Activated CD8-positive, alpha-beta T cell treated with anti-CD3 and anti-CD28 coated beads for 36 hours (primary cell): Measurements from ENCODE around the gene PRRC1. TPM values are rescaled to one million over a fixed set of nuclear protein-coding genes. Genes with fewer than 3 reads are reported as not detected.

ENCODE experiments used
- ATAC-seq: fragments of 200-7000 bp; cut with Tn5 transposase; one replicate; pipeline ENCODE4 v1.10.0; 2021; ENCODE audit warnings: mild to moderate bottlenecking, moderate library complexity
- CTCF ChIA-PET: fragments of 350-600 bp; sonication (Branson Sonifier 250); formaldehyde crosslinking; loops from one replicate; lab custom pipeline; 2021; ENCODE audit warnings: antibody characterized with exemption; lab: Charles Lee
- POLR2A ChIA-PET: fragments of 350-600 bp; sonication (Branson Sonifier 250); formaldehyde crosslinking; loops from one replicate; lab custom pipeline; 2021; ENCODE audit warnings: antibody characterized with exemption; lab: Charles Lee
- DNase-seq: peaks from one replicate; pipeline ENCODE4 v3.0.0-alpha.2; 2020
- H3K27ac Mint-ChIP-seq: one replicate; pipeline ENCODE4 v1.8.0; 2021; ENCODE audit warnings: mild to moderate bottlenecking, mixed read lengths
- H3K27me3 Mint-ChIP-seq: one replicate; pipeline ENCODE4 v1.8.0; 2021; ENCODE audit warnings: mixed read lengths
- H3K36me3 Mint-ChIP-seq: one replicate; pipeline ENCODE4 v1.8.0; 2021; ENCODE audit warnings: low read depth, mixed read lengths
- H3K4me1 Mint-ChIP-seq: one replicate; pipeline ENCODE4 v1.8.0; 2021; ENCODE audit warnings: low read depth, mixed read lengths
- H3K4me3 Mint-ChIP-seq: one replicate; pipeline ENCODE4 v1.8.0; 2021; ENCODE audit warnings: mild to moderate bottlenecking, moderate library complexity, mixed read lengths
- H3K9me3 Mint-ChIP-seq: one replicate; pipeline ENCODE4 v1.8.0; 2021; ENCODE audit warnings: mixed read lengths
- intact Hi-C: fragments of 100-400 bp; cut with micrococcal nuclease; formaldehyde crosslinking; loops from one replicate; pipeline ENCODE4 v1.10.0; 2022
- total RNA-seq, 2 experiments: library from RNA; stranded (reverse); gene quantifications; one replicate each; pipeline ENCODE4 v1.2.3, GENCODE V29; 2021
- TF ChIP-seq, protein P1 (sequence below): fragments of 200-600 bp; IDR thresholded peaks from one replicate; pipeline ENCODE4 v1.8.0; 2022; ENCODE audit warnings: antibody characterized with exemption, mild to moderate bottlenecking

PRRC1 gene
- total RNA-seq, 2 experiments from 2014 or later, result 38.0 to 38.1 TPM

DNA sequence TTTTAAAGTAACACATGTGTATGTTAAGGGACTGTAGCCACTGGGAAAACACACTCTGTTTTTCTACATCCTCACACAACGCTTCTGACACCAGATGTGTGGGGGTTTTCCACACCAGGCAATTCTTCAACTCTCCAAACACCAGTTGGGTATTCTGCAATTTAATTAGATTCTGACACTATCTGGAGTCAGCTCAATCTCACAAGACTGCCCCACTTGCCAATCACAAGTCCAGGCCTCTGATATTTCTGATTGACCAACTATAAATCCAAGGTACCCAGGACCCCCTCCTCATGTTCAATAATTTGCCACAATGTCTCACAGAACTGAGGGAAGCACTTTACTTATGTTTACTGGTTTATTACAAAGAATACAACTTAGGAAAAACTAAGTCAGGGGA is 70.9 kb downstream of the PRRC1 start:
- Mint-ChIP-seq H3K36me3 (no peaks in the 10 kb centered on the region), H3K27me3 (peaks cover 3% of the 10 kb centered on the region), H3K27ac (no peak overlapping the region), H3K9me3 (no peaks in the 10 kb centered on the region), H3K4me1 (peaks cover 3% of the 10 kb centered on the region), H3K4me3 (no peak overlapping the region)
- DNase-seq, result no peak
- TF ChIP-seq, protein P1, sequence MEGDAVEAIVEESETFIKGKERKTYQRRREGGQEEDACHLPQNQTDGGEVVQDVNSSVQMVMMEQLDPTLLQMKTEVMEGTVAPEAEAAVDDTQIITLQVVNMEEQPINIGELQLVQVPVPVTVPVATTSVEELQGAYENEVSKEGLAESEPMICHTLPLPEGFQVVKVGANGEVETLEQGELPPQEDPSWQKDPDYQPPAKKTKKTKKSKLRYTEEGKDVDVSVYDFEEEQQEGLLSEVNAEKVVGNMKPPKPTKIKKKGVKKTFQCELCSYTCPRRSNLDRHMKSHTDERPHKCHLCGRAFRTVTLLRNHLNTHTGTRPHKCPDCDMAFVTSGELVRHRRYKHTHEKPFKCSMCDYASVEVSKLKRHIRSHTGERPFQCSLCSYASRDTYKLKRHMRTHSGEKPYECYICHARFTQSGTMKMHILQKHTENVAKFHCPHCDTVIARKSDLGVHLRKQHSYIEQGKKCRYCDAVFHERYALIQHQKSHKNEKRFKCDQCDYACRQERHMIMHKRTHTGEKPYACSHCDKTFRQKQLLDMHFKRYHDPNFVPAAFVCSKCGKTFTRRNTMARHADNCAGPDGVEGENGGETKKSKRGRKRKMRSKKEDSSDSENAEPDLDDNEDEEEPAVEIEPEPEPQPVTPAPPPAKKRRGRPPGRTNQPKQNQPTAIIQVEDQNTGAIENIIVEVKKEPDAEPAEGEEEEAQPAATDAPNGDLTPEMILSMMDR, result no peak
- intact Hi-C loops, result no loop called here
- ChIA-PET POLR2A (no interaction called here), CTCF (no interaction called here)
- no peak for ATAC-seq

DNA sequence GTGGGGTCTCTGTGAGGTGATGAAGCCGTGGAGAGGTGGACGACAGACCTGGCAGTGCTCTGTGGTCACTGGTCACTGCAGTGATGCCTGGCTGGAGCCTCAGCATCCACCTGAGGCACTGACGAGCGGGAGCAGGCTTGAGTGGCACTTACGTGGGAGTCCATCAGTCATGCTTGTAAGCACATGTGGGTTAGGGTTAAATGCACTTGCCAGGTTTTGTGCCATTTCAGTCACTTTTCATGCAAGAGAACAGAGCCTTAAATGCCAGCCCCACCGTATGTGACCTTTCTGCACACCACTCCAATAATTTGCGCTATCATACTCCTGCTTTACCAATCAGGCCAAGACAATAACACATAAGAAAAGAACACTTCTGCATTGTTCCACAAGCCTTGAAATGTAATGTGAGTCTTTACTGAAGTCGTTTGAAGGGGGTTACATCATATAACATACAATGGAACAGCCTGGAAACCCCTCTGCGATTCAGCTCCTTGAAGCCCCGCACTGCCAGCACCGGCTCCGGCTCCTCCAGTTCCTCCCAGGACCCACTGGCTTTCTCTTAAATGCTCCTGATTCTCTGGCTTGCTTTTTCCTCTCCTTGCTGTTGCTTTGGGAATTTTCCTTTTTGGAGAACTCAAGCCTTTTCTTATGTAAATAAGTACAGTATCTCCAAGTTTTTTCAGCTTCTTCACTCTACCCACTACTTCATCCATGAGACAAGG is 72.0 kb downstream of the PRRC1 start:
- POLR2A ChIA-PET, result no interaction called here
- no peaks in the 10 kb centered on the region for H3K36me3 Mint-ChIP-seq

DNA sequence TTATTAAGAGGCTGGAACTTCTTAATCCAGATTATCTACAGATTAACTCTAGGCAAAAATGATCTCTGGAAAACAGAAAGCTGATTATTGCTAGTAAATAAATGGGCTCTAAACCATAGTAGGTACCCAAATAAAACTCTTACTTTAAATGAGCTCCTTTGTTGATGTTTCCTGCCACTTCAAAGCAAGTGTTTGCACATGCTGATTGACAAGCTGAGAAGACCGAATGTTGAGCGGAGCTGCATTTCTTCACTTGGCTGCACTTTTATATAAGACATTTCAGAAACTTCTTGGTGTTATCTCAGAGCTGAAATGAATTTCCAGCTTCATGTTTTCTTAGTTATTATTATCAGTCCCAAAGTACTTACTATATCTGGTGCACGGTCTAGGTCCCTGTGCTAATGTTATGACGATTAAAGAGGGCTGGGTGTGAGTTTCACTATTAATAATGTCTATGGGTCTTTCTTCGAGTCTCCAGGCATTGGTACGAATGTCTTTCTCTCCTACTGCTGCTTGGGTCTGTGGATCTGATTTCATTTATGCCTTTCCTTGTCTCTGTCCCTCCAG is 72.8 kb downstream of the PRRC1 start:
- intact Hi-C loops, result no loop called here
- H3K27me3 Mint-ChIP-seq, result peaks cover 3% of the 10 kb centered on the region
- DNase-seq, result no peak
- ChIA-PET POLR2A (interaction anchor here (1.1 kb wide), 1 partner anchor 493 kb away, joined by 3 read pairs; no protein-coding TSS in a partner anchor), CTCF (interaction anchor here (1.1 to 1.3 kb wide), 2 partner anchors 11 to 12 kb away, joined by 3 read pairs; no protein-coding TSS in a partner anchor)
- H3K4me1 Mint-ChIP-seq, result peaks cover 5% of the 10 kb centered on the region
- H3K27ac Mint-ChIP-seq, result no peak overlapping the region
- H3K9me3 Mint-ChIP-seq, result no peaks in the 10 kb centered on the region
- no peaks in the 10 kb centered on the region for H3K36me3 Mint-ChIP-seq
- H3K4me3 Mint-ChIP-seq, result no peak overlapping the region
- ATAC-seq, result peak; percentile 59
- TF ChIP-seq, protein P1, result no peak

More for the DNA sequence above, 72.0 kb downstream of the PRRC1 start:
- H3K4me3 Mint-ChIP-seq, result no peak overlapping the region
- intact Hi-C loops, result no loop called here
- ATAC-seq, result no peak
- TF ChIP-seq, protein P1, result no peak
- no peaks in the 10 kb centered on the region for H3K9me3 Mint-ChIP-seq
- peaks cover 3% of the 10 kb centered on the region for H3K27me3 Mint-ChIP-seq
- DNase-seq, result no peak
- CTCF ChIA-PET, result interaction anchor here (1.1 to 1.3 kb wide), 2 partner anchors 10 to 12 kb away, joined by 3 read pairs; no protein-coding TSS in a partner anchor
- no peak overlapping the region for H3K27ac Mint-ChIP-seq
- H3K4me1 Mint-ChIP-seq, result peaks cover 3% of the 10 kb centered on the region

DNA sequence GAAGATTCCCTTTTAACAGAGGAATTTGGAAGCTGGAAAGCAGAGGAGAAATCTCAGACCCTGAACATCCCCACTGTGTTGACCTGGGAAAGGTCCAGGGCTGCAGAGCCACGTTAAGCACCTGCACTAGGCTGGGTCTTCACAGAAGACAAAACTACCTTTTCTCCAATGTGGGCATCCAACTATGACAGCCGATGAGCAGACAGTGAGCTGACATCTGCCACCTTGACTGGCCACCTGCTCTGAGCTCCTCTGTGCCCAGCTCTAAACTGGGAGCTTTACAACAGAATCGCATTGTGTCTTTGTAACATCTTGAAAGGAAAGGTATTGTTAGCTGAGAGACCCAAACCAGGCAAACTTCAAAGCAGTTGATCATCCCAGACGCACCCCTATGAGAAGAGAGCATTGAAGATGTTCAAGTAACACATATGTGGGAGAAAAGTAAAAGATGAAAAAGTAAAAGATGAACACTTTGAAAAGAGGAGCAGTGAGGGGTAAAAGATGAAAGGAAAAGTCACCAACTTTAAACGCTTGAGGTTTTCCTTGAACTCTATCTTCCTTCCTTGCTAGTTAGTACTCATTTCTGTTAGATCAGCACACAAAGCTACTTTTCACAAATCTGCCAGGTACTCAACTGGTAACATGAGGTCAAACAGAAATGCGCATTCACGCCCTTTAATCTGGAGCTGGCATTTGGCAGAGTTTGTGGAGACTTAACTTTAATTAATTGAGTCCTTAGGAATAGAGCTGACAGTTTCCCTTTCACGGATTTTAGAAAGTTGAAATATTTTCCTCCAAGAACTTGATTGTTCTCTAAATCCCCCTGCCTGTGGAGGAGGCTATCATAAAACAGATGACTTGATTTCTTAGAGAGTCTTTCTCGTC is 78.3 kb downstream of the PRRC1 start:
- H3K27ac Mint-ChIP-seq, result no peak overlapping the region
- H3K4me1 Mint-ChIP-seq, result peaks cover 7% of the 10 kb centered on the region
- ATAC-seq (no peak), DNase-seq (no peak)
- H3K27me3 Mint-ChIP-seq, result no peaks in the 10 kb centered on the region
- TF ChIP-seq, protein P1, result no peak
- ChIA-PET POLR2A (no interaction called here), CTCF (no interaction called here)
- no peak overlapping the region for H3K4me3 Mint-ChIP-seq
- no peaks in the 10 kb centered on the region for H3K9me3 Mint-ChIP-seq
- intact Hi-C loops, result no loop called here
- no peaks in the 10 kb centered on the region for H3K36me3 Mint-ChIP-seq
